CD4-positive, CD25-positive, alpha-beta regulatory T cell (primary cell): Measurements from ENCODE around the gene CARD19. TPM values are rescaled to one million over a fixed set of nuclear protein-coding genes. Genes with fewer than 3 reads are reported as not detected.

ENCODE experiments used
- ATAC-seq, 2 donors: fragments of 150-1000 bp; cut with Tn5 transposase; one replicate each; pipeline ENCODE4 v1.10.0; 2021; ENCODE audit warnings: low read depth in 2 of 2, moderate number of reproducible peaks in 2 of 2, moderate library complexity in 1 of 2
- DNase-seq, 3 donors: peaks; one replicate each; pipeline versions ENCODE4 v3.0.0 to v3.0.0-alpha.2; 2012 to 2022; ENCODE audit warnings: mixed read lengths in 1 of 3
- H3K27ac ChIP-seq: one replicate; pipeline ENCODE4 v1.7.0; 2013; ENCODE audit warnings: mild to moderate bottlenecking, low read length; ENCODE audit not compliant: insufficient read depth, poor library complexity, severe bottlenecking
- H3K27me3 ChIP-seq: one replicate; pipeline ENCODE4 v1.7.0; 2013; ENCODE audit warnings: low read length; ENCODE audit not compliant: control insufficient read depth, insufficient read depth
- H3K36me3 ChIP-seq: one replicate; pipeline ENCODE4 v1.7.0; 2013; ENCODE audit warnings: mild to moderate bottlenecking, low read length, moderate library complexity; ENCODE audit not compliant: control insufficient read depth, insufficient read depth
- H3K4me1 ChIP-seq: 2 replicates; pipeline ENCODE4 v1.7.0; 2013; ENCODE audit warnings: mild to moderate bottlenecking, low read length; ENCODE audit not compliant: insufficient read depth, control insufficient read depth, poor library complexity, severe bottlenecking
- H3K4me3 ChIP-seq: one replicate; pipeline ENCODE4 v1.7.0; 2013; ENCODE audit warnings: low read depth, mild to moderate bottlenecking, low read length, moderate library complexity
- H3K9me3 ChIP-seq, 2 experiments: 1 replicate in 1 of 2; 2 replicates in 1 of 2; pipeline ENCODE4 v1.7.0; 2013; ENCODE audit warnings: low read length in 2 of 2, mild to moderate bottlenecking in 1 of 2, moderate library complexity in 1 of 2; ENCODE audit not compliant: control insufficient read depth in 2 of 2
- H3K27ac Mint-ChIP-seq, 3 donors: one replicate each; pipeline ENCODE4 v1.8.0; 2020 to 2022; ENCODE audit warnings: mild to moderate bottlenecking in 3 of 3, mixed read lengths in 3 of 3, moderate library complexity in 2 of 3
- H3K27me3 Mint-ChIP-seq: one replicate; pipeline ENCODE4 v1.8.0; 2022; ENCODE audit warnings: mild to moderate bottlenecking, mixed read lengths
- H3K36me3 Mint-ChIP-seq: one replicate; pipeline ENCODE4 v1.8.0; 2020; ENCODE audit warnings: mixed read lengths
- H3K4me1 Mint-ChIP-seq, 4 donors: one replicate each; pipeline ENCODE4 v1.8.0; 2020 to 2022; ENCODE audit warnings: mixed read lengths in 4 of 4, mild to moderate bottlenecking in 1 of 4
- H3K4me3 Mint-ChIP-seq, 4 donors: one replicate each; pipeline ENCODE4 v1.8.0; 2020 to 2022; ENCODE audit warnings: mild to moderate bottlenecking in 4 of 4, mixed read lengths in 4 of 4, moderate library complexity in 3 of 4
- H3K9me3 Mint-ChIP-seq, 7 donors: one replicate each; pipeline ENCODE4 v1.8.0; 2020 to 2022; ENCODE audit warnings: mixed read lengths in 7 of 7, mild to moderate bottlenecking in 3 of 7, moderate library complexity in 2 of 7
- polyA plus RNA-seq, 4 donors: library from polyadenylated mRNA; unstranded; fragments of 300-500 nt; fragmentation: Illumina TruSeq; gene quantifications; one replicate each; pipeline ENCODE4 v1.2.3, GENCODE V29; 2021
- total RNA-seq: library from RNA; stranded (reverse); gene quantifications from one replicate; pipeline ENCODE4 v1.2.3, GENCODE V29; 2022

Gene CARD19
- total and polyA plus RNA-seq, 5 donors from 2014 or later, result 60.0 to 89.1 (median 72.6) TPM

DNA sequence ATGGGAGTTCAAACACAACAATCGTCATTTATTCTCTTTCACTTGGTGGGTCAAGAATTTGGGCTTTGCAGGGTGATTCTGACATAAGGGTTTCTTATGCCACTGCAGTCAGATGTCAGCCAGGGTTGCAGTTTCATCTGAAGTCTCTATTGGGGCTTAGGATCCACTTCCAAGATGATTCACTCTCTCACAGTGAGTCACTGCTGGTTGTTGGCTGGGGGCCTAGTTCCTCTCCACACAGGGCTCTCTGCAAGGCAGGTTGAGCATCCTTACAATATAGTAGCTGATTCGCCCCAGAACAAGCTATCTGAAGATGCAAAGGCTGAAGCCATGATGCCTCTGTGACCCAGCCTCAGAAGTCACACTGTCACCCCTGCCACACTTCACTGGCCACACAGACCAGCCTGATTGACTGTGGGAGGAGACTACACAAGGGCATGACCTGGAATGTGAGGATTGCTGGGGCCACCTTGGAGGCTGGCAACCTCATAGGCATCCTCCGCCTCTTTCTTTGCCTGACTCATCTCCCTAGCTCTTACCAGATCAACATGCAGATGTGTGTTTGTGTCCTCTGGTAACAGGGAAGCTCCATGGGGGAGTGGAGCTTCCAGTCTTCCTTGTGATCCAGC lies 4.5 kb upstream of the CARD19 start:
- Mint-ChIP-seq H3K27me3 (no peaks in the 10 kb centered on the region), H3K9me3 (peaks cover 0 to 4% (median 0%) of the 10 kb centered on the region in 7 donors), H3K27ac (peak overlapping the region; percentile 42 to 94 (median 66)), H3K4me3 (peak overlapping the region in 2 of 4 donors; percentile 8 to 97), H3K4me1 (peaks cover 5 to 59% (median 39%) of the 10 kb centered on the region in 4 donors), H3K36me3 (peaks cover 20% of the 10 kb centered on the region)
- H3K4me1 ChIP-seq, result peaks cover 31% of the 10 kb centered on the region
- no peaks in the 10 kb centered on the region for H3K9me3 ChIP-seq
- H3K27ac ChIP-seq, result no peak overlapping the region
- no peaks in the 10 kb centered on the region for H3K27me3 ChIP-seq
- no peak overlapping the region for H3K4me3 ChIP-seq
- peaks cover 20% of the 10 kb centered on the region for H3K36me3 ChIP-seq
- DNase-seq (peak in 1 of 3 donors; percentile 49), ATAC-seq (no peak)

DNA sequence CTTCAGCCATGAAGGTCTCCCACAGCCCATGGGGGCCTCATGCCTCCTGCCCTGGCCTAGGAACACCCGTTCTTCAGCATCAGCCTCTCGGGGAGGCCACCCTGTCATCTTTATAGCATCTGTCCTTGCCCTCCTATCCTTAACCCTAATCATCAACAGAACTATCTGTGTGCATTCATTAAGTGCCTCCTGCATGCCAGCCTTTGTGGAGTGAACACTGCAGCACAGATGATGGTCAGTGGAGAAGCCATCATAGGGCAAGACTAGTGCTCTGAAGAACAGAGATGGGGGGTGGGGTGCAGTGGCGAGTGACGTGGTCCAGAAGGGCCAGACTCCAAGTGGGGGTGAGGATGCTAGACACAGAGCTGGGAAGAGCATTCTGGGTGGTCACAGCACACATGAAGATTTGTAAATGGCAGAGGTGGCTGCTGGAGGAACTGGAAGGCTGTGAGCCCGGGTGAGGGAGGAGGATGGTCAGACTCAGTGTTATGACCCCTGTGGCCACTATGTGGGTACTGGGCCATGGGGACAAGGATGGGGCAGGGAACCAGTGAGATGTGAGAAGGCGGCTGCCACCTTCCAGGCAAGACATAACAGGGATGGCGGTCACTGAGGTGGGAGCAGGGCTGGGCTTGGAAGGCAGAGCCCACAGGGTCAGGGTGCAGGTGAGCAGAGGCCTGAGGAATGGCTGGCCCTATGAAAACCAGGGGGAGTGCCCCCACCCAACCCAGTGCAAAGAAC lies 3.6 kb upstream of the CARD19 start:
- Histone ChIP-seq H3K4me3 (no peak overlapping the region), H3K27ac (no peak overlapping the region), H3K27me3 (no peaks in the 10 kb centered on the region), H3K4me1 (peaks cover 40% of the 10 kb centered on the region), H3K36me3 (peaks cover 14% of the 10 kb centered on the region), H3K9me3 (no peaks in the 10 kb centered on the region)
- DNase-seq (no peak), ATAC-seq (no peak)
- Mint-ChIP-seq H3K27ac (peak overlapping the region; percentile 20 to 94 (median 82)), H3K27me3 (no peaks in the 10 kb centered on the region), H3K9me3 (peaks cover 0 to 4% (median 0%) of the 10 kb centered on the region in 7 donors), H3K4me1 (peaks cover 5 to 63% (median 44%) of the 10 kb centered on the region in 4 donors), H3K4me3 (peak overlapping the region in 3 of 4 donors; percentile 36 to 97 (median 44)), H3K36me3 (peaks cover 15% of the 10 kb centered on the region)

DNA sequence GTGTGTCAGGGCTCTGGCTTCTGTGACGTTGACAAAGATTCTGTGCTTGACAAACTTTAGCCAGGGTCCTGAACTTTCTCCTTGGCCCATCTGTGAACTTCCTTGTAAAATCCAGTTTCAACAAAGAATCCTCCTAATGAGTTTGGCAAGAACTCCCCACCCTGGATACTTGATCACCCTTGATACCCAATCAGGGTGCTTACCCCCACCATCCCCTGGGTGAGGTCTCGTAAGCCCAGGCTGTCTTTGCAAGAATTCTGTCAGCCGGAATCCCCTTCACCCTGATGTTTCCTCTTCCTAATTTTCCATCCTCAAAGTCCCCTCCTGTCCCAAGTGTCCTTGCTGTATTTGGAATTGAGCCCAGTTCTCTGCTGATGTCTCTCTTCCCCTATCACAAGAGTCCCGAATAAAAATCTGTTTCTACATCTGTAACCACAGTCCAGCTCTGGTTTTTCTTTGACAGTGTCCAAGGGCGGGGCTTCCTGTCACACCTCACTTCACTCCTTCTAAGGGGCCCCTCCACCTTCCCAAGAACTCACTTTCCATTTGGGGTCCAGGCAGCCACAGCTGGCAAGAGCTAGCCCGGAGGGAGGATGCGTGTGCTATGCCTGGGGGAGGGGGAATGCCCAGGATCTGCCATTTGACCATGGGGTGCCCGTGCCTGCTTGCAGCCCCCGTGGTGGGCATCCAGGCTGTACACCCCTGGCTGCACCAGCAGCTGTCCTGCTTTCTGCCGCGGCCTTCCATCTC lies 2.7 kb upstream of the CARD19 start:
- Mint-ChIP-seq H3K9me3 (peaks cover 0 to 4% (median 0%) of the 10 kb centered on the region in 7 donors), H3K27ac (peak overlapping the region; percentile 94 to 97 (median 94)), H3K36me3 (peaks cover 15% of the 10 kb centered on the region), H3K4me1 (peaks cover 5 to 72% (median 52%) of the 10 kb centered on the region in 4 donors), H3K27me3 (no peaks in the 10 kb centered on the region), H3K4me3 (peak overlapping the region; percentile 57 to 97 (median 90))
- Histone ChIP-seq H3K4me3 (no peak overlapping the region), H3K36me3 (peaks cover 6% of the 10 kb centered on the region), H3K9me3 (no peaks in the 10 kb centered on the region), H3K27me3 (no peaks in the 10 kb centered on the region), H3K27ac (peak overlapping the region; percentile 97), H3K4me1 (peaks cover 48% of the 10 kb centered on the region)
- DNase-seq (peak in 1 of 3 donors; percentile 53), ATAC-seq (no peak)

DNA sequence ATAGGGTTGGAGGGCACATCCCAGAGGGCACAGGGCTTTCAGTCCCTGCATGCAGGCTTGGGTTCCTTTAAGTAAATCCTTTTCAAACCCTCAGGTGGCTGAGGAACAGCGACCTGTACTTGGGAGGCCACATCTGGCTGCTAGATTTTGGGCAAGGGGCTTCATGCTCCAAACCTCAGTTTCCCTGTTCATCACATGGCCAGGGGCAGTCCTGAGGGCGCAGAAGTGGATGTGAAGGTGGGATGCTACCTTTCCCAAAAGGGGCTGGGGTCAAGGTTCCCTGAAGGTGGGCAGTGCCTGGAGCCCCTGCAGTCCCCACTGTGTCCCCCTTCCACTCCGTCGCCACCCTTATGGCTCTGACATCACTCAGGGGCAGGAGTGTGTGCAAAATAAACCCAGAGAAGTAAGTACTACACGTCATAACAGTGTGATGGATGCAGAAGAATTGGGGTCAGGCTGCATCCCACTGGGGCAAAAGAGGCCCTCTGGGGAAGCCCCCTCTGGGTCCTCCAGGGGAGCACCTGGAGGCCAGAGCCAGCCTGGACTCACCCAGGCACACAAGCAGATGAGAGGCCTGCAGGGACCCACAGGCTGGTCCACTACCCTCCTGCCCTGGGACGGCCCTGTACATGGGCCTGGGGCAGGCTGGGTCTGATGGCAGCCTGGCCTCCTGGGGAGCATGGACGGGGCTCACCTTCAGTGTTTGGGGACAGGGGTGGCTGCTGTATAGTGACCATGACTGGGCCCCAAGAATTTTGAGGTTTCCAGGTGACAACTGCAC lies 1.9 kb upstream of the CARD19 start:
- H3K36me3 ChIP-seq, result peaks cover 1% of the 10 kb centered on the region
- H3K4me3 ChIP-seq, result peak overlapping the region; percentile 57
- ATAC-seq, result no peak
- peak overlapping the region; percentile 97 for H3K27ac ChIP-seq
- peaks cover 9% of the 10 kb centered on the region for H3K36me3 Mint-ChIP-seq
- peaks cover 5 to 79% (median 56%) of the 10 kb centered on the region in 4 donors for H3K4me1 Mint-ChIP-seq
- no peaks in the 10 kb centered on the region for H3K27me3 ChIP-seq
- H3K27me3 Mint-ChIP-seq, result no peaks in the 10 kb centered on the region
- peak overlapping the region; percentile 92 to 94 (median 94) for H3K27ac Mint-ChIP-seq
- peaks cover 0 to 4% (median 0%) of the 10 kb centered on the region in 7 donors for H3K9me3 Mint-ChIP-seq
- no peak for DNase-seq
- no peaks in the 10 kb centered on the region for H3K9me3 ChIP-seq
- H3K4me1 ChIP-seq, result peaks cover 56% of the 10 kb centered on the region
- peak overlapping the region; percentile 88 to 97 (median 93) for H3K4me3 Mint-ChIP-seq

DNA sequence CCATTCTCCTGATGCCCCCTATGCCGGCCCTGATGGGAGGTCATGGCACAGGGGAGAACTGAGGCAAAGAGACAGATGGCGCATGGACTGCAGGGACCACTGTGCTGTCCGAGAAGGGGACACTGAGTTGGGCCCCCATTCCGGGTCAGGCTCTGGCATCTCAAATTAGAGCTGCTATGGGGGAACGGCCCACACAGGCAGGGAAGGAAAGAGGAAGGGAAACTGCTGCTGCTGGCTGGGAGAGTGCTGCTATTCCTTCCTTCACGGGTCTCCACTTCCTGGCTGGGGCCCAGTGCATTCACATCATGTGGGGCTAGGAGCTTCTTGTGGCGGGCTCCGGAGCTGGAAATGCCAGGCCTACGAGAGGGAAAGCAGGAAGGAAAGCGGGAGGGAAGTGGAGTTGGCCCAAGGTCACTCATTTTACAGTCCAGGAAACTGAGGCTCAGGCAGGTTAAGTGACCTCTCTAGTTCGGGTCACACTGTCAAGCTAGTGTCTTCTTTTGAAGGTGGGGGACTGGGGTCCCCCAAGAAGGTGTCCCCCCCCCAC lies 1.3 kb upstream of the CARD19 start:
- Histone ChIP-seq H3K27me3 (no peaks in the 10 kb centered on the region), H3K4me3 (peak overlapping the region; percentile 57), H3K4me1 (peaks cover 63% of the 10 kb centered on the region), H3K27ac (peak overlapping the region; percentile 97), H3K36me3 (no peaks in the 10 kb centered on the region), H3K9me3 (no peaks in the 10 kb centered on the region)
- Mint-ChIP-seq H3K36me3 (peaks cover 4% of the 10 kb centered on the region), H3K4me3 (peak overlapping the region; percentile 88 to 97 (median 93)), H3K4me1 (peaks cover 5 to 79% (median 58%) of the 10 kb centered on the region in 4 donors), H3K27ac (peak overlapping the region; percentile 93 to 94 (median 94)), H3K9me3 (peaks cover 0 to 4% (median 0%) of the 10 kb centered on the region in 7 donors), H3K27me3 (no peaks in the 10 kb centered on the region)
- DNase-seq (peak in 2 of 3 donors; percentile 21 to 40), ATAC-seq (no peak)

DNA sequence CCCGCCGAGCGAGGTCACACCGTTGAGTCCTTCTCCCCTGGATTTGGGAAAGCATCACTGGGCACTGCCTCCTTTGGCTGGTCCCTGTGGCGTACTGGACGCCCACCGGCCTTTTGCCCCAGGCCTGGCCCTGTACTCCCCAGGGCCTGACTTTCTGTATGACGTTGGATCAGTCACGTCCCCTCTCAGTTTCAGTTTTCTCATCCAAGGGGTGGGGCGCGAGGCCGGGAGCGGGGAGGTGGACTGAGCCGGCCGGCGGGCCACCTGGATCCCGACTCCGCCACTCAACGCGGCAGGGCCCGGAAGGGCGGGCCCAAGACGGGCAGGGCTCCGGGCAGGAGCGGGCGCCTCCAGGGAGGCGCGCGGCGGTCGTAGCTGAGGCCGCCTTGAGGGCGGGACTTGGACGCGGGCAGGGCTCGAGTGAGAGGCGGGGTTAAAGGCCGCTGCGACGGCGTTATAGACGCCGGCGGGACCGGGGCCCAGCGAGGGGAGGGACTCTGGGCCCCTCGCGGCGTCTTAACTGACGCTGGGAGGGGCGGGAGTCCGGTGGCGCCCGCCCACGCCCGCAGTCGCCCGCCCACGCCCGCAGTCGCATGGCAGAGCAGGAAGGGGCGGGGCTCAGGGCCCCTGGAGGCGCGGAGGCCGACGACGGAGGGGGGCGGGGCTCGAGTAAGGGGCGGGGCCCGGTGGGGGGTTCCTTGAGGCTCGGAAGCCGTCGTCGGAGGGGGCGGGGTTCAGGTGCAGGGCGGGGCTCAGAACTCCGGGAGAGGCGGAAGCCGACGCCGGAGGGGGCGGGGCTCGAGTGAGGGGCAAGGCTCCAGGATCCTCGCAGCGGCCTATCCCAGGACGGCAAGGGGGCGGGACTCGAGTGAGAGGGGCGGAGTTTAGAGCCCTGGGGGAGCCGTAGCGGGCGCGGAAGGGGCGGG lies 549 bp upstream of the CARD19 start:
- ATAC-seq (peak; percentile 78), DNase-seq (peak; percentile 99 to 100 (median 100))
- H3K27ac Mint-ChIP-seq, result peak overlapping the region; percentile 93 to 94 (median 94)
- no peaks in the 10 kb centered on the region for H3K9me3 ChIP-seq
- H3K36me3 ChIP-seq, result no peaks in the 10 kb centered on the region
- H3K36me3 Mint-ChIP-seq, result peaks cover 6% of the 10 kb centered on the region
- no peaks in the 10 kb centered on the region for H3K27me3 Mint-ChIP-seq
- H3K27ac ChIP-seq, result peak overlapping the region; percentile 97
- peaks cover 7 to 79% (median 56%) of the 10 kb centered on the region in 4 donors for H3K4me1 Mint-ChIP-seq
- H3K4me3 ChIP-seq, result peak overlapping the region; percentile 57
- peaks cover 0 to 4% (median 0%) of the 10 kb centered on the region in 7 donors for H3K9me3 Mint-ChIP-seq
- H3K4me1 ChIP-seq, result peaks cover 69% of the 10 kb centered on the region
- no peaks in the 10 kb centered on the region for H3K27me3 ChIP-seq
- peak overlapping the region; percentile 88 to 97 (median 93) for H3K4me3 Mint-ChIP-seq
